Naive thymus-derived CD4-positive, alpha-beta T cell (primary cell): ENCODE results near the gene FHIT. TPM values are rescaled to one million over a fixed set of nuclear protein-coding genes. Genes with fewer than 3 reads are reported as not detected.
"Not testable (repeated sequence)": the region's sequence is repeated elsewhere in the genome, so short reads cannot be mapped to it uniquely, and the experiment has no call there.

Source experiments
- ATAC-seq: fragments of 150-1000 bp; cut with Tn5 transposase; 2 replicates; pipeline ENCODE4 v1.10.0; 2021; ENCODE audit warnings: mild to moderate bottlenecking, moderate library complexity
- CTCF ChIA-PET: fragments of 350-600 bp; sonication (Branson Sonifier 250); formaldehyde crosslinking; loops from one replicate; lab custom pipeline; 2021; ENCODE audit warnings: antibody characterized with exemption; lab: Charles Lee
- POLR2A ChIA-PET: fragments of 350-600 bp; sonication (Branson Sonifier 250); formaldehyde crosslinking; loops from one replicate; lab custom pipeline; 2021; ENCODE audit warnings: antibody characterized with exemption, inconsistent platforms; lab: Charles Lee
- DNase-seq, 9 donors: peaks; one replicate each; pipeline versions ENCODE4 v3.0.0 to v3.0.0-alpha.2; 2020 to 2022; ENCODE audit warnings: mixed read lengths in 1 of 9
- H3K27ac ChIP-seq: one replicate; pipeline ENCODE4 v1.7.0; 2013; ENCODE audit warnings: mild to moderate bottlenecking, low read depth, low read length, moderate library complexity
- H3K27me3 ChIP-seq, 2 donors: one replicate each; pipeline ENCODE4 v1.7.0; 2013; ENCODE audit warnings: low read length in 2 of 2, mild to moderate bottlenecking in 2 of 2, moderate library complexity in 2 of 2; ENCODE audit not compliant: control insufficient read depth in 2 of 2, insufficient read depth in 2 of 2
- H3K36me3 ChIP-seq, 3 experiments: 1 replicate in 2 of 3; 2 replicates in 1 of 3; pipeline ENCODE4 v1.7.0; 2013; ENCODE audit warnings: low read length in 3 of 3, mild to moderate bottlenecking in 3 of 3, moderate library complexity in 1 of 3; ENCODE audit not compliant: insufficient read depth in 3 of 3, control insufficient read depth in 2 of 3
- H3K4me1 ChIP-seq, 2 donors: one replicate each; pipeline ENCODE4 v1.7.0; 2013; ENCODE audit warnings: low read length in 2 of 2, mild to moderate bottlenecking in 2 of 2, moderate library complexity in 1 of 2; ENCODE audit not compliant: control insufficient read depth in 2 of 2, insufficient read depth in 2 of 2
- H3K4me3 ChIP-seq: 2 replicates; pipeline ENCODE4 v1.7.0; 2013; ENCODE audit warnings: mild to moderate bottlenecking, low read length
- H3K9me3 ChIP-seq, 3 experiments: 1 replicate in 2 of 3; 2 replicates in 1 of 3; pipeline ENCODE4 v1.7.0; 2013; ENCODE audit warnings: low read length in 3 of 3; ENCODE audit not compliant: control insufficient read depth in 2 of 3
- H3K27ac Mint-ChIP-seq, 9 donors: one replicate each; pipeline ENCODE4 v1.8.0; 2020 to 2022; ENCODE audit warnings: mixed read lengths in 9 of 9, mild to moderate bottlenecking in 8 of 9, moderate library complexity in 5 of 9, inconsistent platforms in 2 of 9
- H3K27me3 Mint-ChIP-seq, 5 donors: one replicate each; pipeline ENCODE4 v1.8.0; 2021 to 2022; ENCODE audit warnings: mixed read lengths in 5 of 5, mild to moderate bottlenecking in 1 of 5
- H3K36me3 Mint-ChIP-seq, 5 donors: one replicate each; pipeline ENCODE4 v1.8.0; 2020 to 2022; ENCODE audit warnings: mixed read lengths in 5 of 5, mild to moderate bottlenecking in 3 of 5, inconsistent platforms in 1 of 5
- H3K4me1 Mint-ChIP-seq, 7 donors: one replicate each; pipeline ENCODE4 v1.8.0; 2020 to 2022; ENCODE audit warnings: mixed read lengths in 7 of 7, mild to moderate bottlenecking in 3 of 7, inconsistent platforms in 1 of 7
- H3K4me3 Mint-ChIP-seq, 10 donors: one replicate each; pipeline ENCODE4 v1.8.0; 2020 to 2022; ENCODE audit warnings: mild to moderate bottlenecking in 10 of 10, mixed read lengths in 10 of 10, moderate library complexity in 6 of 10, inconsistent platforms in 2 of 10
- H3K9me3 Mint-ChIP-seq, 11 donors: one replicate each; pipeline ENCODE4 v1.8.0; 2020 to 2022; ENCODE audit warnings: mixed read lengths in 11 of 11, mild to moderate bottlenecking in 4 of 11, inconsistent platforms in 1 of 11, moderate library complexity in 1 of 11
- intact Hi-C, 2 donors: fragments of 100-400 bp; cut with micrococcal nuclease; formaldehyde crosslinking; loops; one replicate each; pipeline ENCODE4 v1.15.1; 2023
- polyA plus RNA-seq, 2 donors: library from polyadenylated mRNA; unstranded; fragments of 300-500 nt; fragmentation: Illumina TruSeq; gene quantifications; one replicate each; pipeline ENCODE4 v1.2.3, GENCODE V29; 2021
- total RNA-seq, 6 experiments: library from RNA in 5 of 6; stranded (reverse) in 5 of 6; gene quantifications; 1 replicate in 5 of 6; 2 replicates in 1 of 6; pipeline ENCODE4 v1.2.3 and lab custom pipeline; 2021 to 2026

Gene FHIT
- total and polyA plus RNA-seq, 7 experiments from 2014 or later: 51.2 to 230 (median 152) TPM

- DNase-seq: no peak
- H3K4me1 ChIP-seq: no peaks in the 10 kb centered on the region
- POLR2A ChIA-PET: no interaction called here
- Mint-ChIP-seq H3K4me1 (no peaks in the 10 kb centered on the region), H3K9me3 (peaks cover 0 to 4% (median under 1%) of the 10 kb centered on the region in 11 donors), H3K27me3 (no peaks in the 10 kb centered on the region), H3K4me3 (no peak overlapping the region), H3K36me3 (peaks cover 0 to 6% (median under 1%) of the 10 kb centered on the region in 5 donors), H3K27ac (no peak overlapping the region)
- no peak overlapping the region for H3K27ac ChIP-seq
- no peak for ATAC-seq
- CTCF ChIA-PET: no interaction called here
- H3K9me3 ChIP-seq: no peaks in the 10 kb centered on the region
- no peaks in the 10 kb centered on the region for H3K27me3 ChIP-seq
- H3K4me3 ChIP-seq: no peak overlapping the region
- no peaks in the 10 kb centered on the region for H3K36me3 ChIP-seq
- intact Hi-C loops: no loop called here
These were observed 28.8 kb downstream of the FHIT start for GRCh38 chr3:61222467-61222866.

GRCh38 chr3:61221759-61222362 lies 29.4 kb downstream of the FHIT start:
- peaks cover 0 to 7% (median 2%) of the 10 kb centered on the region in 11 donors for H3K9me3 Mint-ChIP-seq
- intact Hi-C loops: no loop called here
- no peaks in the 10 kb centered on the region for H3K36me3 ChIP-seq
- ChIA-PET POLR2A (no interaction called here), CTCF (no interaction called here)
- DNase-seq (no peak), ATAC-seq (no peak)
- no peaks in the 10 kb centered on the region for H3K4me1 Mint-ChIP-seq
- peaks cover 0 to 11% (median 4%) of the 10 kb centered on the region in 5 donors for H3K36me3 Mint-ChIP-seq
- no peaks in the 10 kb centered on the region for H3K4me1 ChIP-seq
- no peak overlapping the region for H3K4me3 Mint-ChIP-seq
- H3K27me3 Mint-ChIP-seq: no peaks in the 10 kb centered on the region
- peaks cover 0 to 2% (median 0%) of the 10 kb centered on the region in 3 experiments for H3K9me3 ChIP-seq
- H3K4me3 ChIP-seq: no peak overlapping the region
- no peaks in the 10 kb centered on the region for H3K27me3 ChIP-seq
- H3K27ac ChIP-seq: no peak overlapping the region
- H3K27ac Mint-ChIP-seq: no peak overlapping the region

GRCh38 chr3:61218504-61218903 lies 32.7 kb downstream of the FHIT start:
- peaks cover 0 to 2% (median 0%) of the 10 kb centered on the region in 3 experiments for H3K9me3 ChIP-seq
- no peaks in the 10 kb centered on the region for H3K36me3 ChIP-seq
- no peaks in the 10 kb centered on the region for H3K4me1 ChIP-seq
- ATAC-seq (no peak), DNase-seq (no peak)
- intact Hi-C loops: no loop called here
- no peak overlapping the region for H3K27ac ChIP-seq
- Mint-ChIP-seq H3K4me1 (no peaks in the 10 kb centered on the region), H3K27me3 (no peaks in the 10 kb centered on the region), H3K4me3 (no peak overlapping the region), H3K27ac (no peak overlapping the region), H3K36me3 (peaks cover 0 to 11% (median 4%) of the 10 kb centered on the region in 5 donors), H3K9me3 (peaks cover 0 to 19% (median 8%) of the 10 kb centered on the region in 11 donors)
- no peak overlapping the region for H3K4me3 ChIP-seq
- ChIA-PET CTCF (no interaction called here), POLR2A (no interaction called here)
- no peaks in the 10 kb centered on the region for H3K27me3 ChIP-seq

- H3K4me3 Mint-ChIP-seq, POLR2A ChIA-PET, intact Hi-C loops, H3K27me3 Mint-ChIP-seq, H3K4me3 ChIP-seq, CTCF ChIA-PET, H3K27ac ChIP-seq, H3K27me3 ChIP-seq, H3K27ac Mint-ChIP-seq, DNase-seq, ATAC-seq, H3K4me1 ChIP-seq, H3K9me3 ChIP-seq, H3K4me1 Mint-ChIP-seq, H3K36me3 ChIP-seq: not testable (repeated sequence)
- Mint-ChIP-seq H3K9me3 (peaks cover 0 to 20% (median 11%) of the 10 kb centered on the region in 11 donors), H3K36me3 (peaks cover 0 to 11% (median 4%) of the 10 kb centered on the region in 5 donors)
These were observed 35.1 kb downstream of the FHIT start for GRCh38 chr3:61216171-61216570.

GRCh38 chr3:61202086-61202485 lies 49.2 kb downstream of the FHIT start:
- no peak overlapping the region for H3K27ac ChIP-seq
- DNase-seq (no peak), ATAC-seq (no peak)
- no peaks in the 10 kb centered on the region for H3K27me3 Mint-ChIP-seq
- no peaks in the 10 kb centered on the region for H3K4me1 ChIP-seq
- no peak overlapping the region for H3K4me3 ChIP-seq
- peaks cover 0 to 5% (median under 1%) of the 10 kb centered on the region in 11 donors for H3K9me3 Mint-ChIP-seq
- no peaks in the 10 kb centered on the region for H3K27me3 ChIP-seq
- H3K4me1 Mint-ChIP-seq: peaks cover 0 to 5% (median 0%) of the 10 kb centered on the region in 7 donors
- POLR2A ChIA-PET: no interaction called here
- H3K27ac Mint-ChIP-seq: no peak overlapping the region
- intact Hi-C loops: no loop called here
- no peaks in the 10 kb centered on the region for H3K9me3 ChIP-seq
- peaks cover 0 to 9% (median 0%) of the 10 kb centered on the region in 5 donors for H3K36me3 Mint-ChIP-seq
- no peak overlapping the region for H3K4me3 Mint-ChIP-seq
- CTCF ChIA-PET: no interaction called here
- H3K36me3 ChIP-seq: no peaks in the 10 kb centered on the region

GRCh38 chr3:61201071-61201470 lies 50.2 kb downstream of the FHIT start:
- no peak for ATAC-seq
- POLR2A ChIA-PET: no interaction called here
- Histone ChIP-seq H3K27me3 (no peaks in the 10 kb centered on the region), H3K4me1 (no peaks in the 10 kb centered on the region), H3K9me3 (no peaks in the 10 kb centered on the region), H3K27ac (no peak overlapping the region), H3K4me3 (no peak overlapping the region), H3K36me3 (no peaks in the 10 kb centered on the region)
- peaks cover 0 to 5% (median 0%) of the 10 kb centered on the region in 7 donors for H3K4me1 Mint-ChIP-seq
- CTCF ChIA-PET: no interaction called here
- intact Hi-C loops: no loop called here
- no peak overlapping the region for H3K27ac Mint-ChIP-seq
- DNase-seq: no peak
- H3K4me3 Mint-ChIP-seq: no peak overlapping the region
- peaks cover 0 to 9% (median 0%) of the 10 kb centered on the region in 5 donors for H3K36me3 Mint-ChIP-seq
- H3K27me3 Mint-ChIP-seq: no peaks in the 10 kb centered on the region
- peaks cover 0 to 2% (median 0%) of the 10 kb centered on the region in 11 donors for H3K9me3 Mint-ChIP-seq

- H3K27ac Mint-ChIP-seq: no peak overlapping the region
- H3K27me3 ChIP-seq: no peaks in the 10 kb centered on the region
- H3K9me3 Mint-ChIP-seq: peaks cover 0 to under 1% (median 0%) of the 10 kb centered on the region in 11 donors
- no peak overlapping the region for H3K4me3 Mint-ChIP-seq
- peaks cover 0 to 9% (median 0%) of the 10 kb centered on the region in 5 donors for H3K36me3 Mint-ChIP-seq
- ChIA-PET POLR2A (no interaction called here), CTCF (no interaction called here)
- no peaks in the 10 kb centered on the region for H3K27me3 Mint-ChIP-seq
- H3K27ac ChIP-seq: no peak overlapping the region
- intact Hi-C loops: no loop called here
- no peaks in the 10 kb centered on the region for H3K36me3 ChIP-seq
- no peak overlapping the region for H3K4me3 ChIP-seq
- no peaks in the 10 kb centered on the region for H3K4me1 ChIP-seq
- no peaks in the 10 kb centered on the region for H3K9me3 ChIP-seq
- H3K4me1 Mint-ChIP-seq: peaks cover 0 to 5% (median 0%) of the 10 kb centered on the region in 7 donors
- ATAC-seq: no peak
- no peak for DNase-seq
These were observed 51.0 kb downstream of the FHIT start for GRCh38 chr3:61200270-61200669.
